GM21619 (cell line): ENCODE measurements around the gene SEPTIN12.

Experiments used
- ATAC-seq: cut with Tn5 transposase; IDR thresholded peaks from one replicate; pipeline ENCODE4 v1.9.1; 2021; ENCODE audit not compliant: unreplicated experiment

SEPTIN12 gene

GRCh38 chr16:4733211-4733742 lies 54.9 kb downstream of the SEPTIN12 start:
- ATAC-seq = no peak

GRCh38 chr16:4729876-4730275 lies 58.3 kb downstream of the SEPTIN12 start:
- ATAC-seq = no peak

- no peak for ATAC-seq
Observed at GRCh38 chr16:4728676-4729075, 59.5 kb downstream of the SEPTIN12 start.
